Activated T-helper 1 cell treated with Interleukin-2 at 50 U/mL for 16 hours (primary cell): ENCODE measurements around the gene MAP3K21.

Source experiments
- DNase-seq: peaks from one replicate; pipeline ENCODE4 v3.0.0-alpha.2; 2020; ENCODE audit warnings: low read depth

MAP3K21 gene

GRCh38 chr1:233389893-233390292, 62.4 kb downstream of the MAP3K21 start:
- DNase-seq = no peak

DNA sequence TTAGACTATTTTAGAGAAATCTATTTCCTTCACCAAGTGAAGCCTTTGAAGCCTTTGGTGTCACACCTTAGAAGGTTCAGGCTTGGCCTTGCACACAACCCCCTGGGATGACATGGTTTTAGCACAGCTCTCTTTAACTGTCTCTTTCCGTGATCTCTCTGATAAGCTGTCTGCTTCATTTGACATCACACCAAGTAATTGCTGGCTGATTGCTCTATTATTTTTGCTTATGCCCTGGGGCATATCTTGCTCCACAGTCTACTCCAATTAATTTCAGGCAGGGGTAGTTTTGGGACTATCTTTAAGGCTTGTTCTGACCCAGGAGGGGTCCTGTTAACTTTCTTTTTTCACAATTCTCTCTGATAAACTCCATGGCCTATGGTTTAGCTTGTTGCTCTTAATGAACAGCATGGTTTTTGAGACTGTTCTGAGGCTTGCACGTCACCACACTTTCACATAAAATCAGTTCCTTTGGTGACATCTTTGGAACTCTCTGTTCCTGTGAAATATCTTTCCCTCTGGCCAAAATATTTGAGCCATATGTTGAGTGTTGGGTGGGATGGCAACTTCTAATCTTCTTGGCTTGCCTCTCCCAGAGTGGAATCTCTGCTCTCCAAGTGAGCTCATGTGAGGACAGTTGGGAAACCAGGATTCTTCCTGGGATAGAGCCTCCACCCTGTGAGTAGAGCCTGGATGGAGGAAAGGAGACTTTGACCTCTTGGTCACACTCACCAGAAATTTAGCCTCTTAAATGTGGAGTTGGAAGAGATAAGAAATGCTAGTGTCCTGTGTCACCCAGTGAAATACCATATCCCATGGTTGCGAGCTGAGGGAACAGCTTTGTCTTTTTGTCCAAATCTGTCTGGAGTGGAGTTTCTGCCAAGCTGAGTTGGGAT, 63.6 kb downstream of the MAP3K21 start:
- DNase-seq = no peak

DNA sequence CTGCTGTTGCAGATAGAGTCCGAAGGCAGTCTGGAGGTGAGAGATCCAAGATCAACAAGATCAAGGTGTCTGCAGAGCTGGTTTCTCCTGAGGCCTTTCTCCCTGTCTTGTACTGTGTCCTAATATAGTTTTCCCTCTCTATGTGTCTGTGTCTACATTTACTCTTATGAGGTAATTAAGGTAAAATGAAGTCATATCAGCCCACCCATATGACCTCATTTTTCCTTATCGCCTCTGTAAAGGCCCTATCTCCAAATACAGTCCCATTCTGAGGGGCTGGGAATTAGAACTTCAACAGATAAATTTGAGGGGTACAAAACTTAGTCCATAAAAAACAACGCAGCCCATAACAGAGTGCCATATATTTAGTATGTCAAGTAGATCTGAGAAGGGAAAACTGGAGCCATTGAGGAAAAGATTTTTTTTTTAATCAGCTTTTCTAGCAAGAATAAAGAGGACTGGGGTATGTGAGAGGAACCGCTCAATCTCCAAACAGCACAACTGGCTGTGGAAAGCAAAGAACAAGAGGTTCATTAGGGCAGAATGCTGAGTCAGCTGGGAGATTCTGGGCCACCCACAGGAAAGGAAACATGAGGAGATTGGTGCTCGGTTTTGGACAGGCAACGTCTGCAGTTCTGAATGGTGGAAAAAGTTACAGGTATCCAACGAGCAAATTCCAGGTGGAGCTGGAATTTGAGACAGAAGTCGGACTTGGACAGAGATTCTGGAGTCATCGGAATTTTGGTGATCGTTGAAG, 65.7 kb downstream of the MAP3K21 start:
- no peak for DNase-seq

DNA sequence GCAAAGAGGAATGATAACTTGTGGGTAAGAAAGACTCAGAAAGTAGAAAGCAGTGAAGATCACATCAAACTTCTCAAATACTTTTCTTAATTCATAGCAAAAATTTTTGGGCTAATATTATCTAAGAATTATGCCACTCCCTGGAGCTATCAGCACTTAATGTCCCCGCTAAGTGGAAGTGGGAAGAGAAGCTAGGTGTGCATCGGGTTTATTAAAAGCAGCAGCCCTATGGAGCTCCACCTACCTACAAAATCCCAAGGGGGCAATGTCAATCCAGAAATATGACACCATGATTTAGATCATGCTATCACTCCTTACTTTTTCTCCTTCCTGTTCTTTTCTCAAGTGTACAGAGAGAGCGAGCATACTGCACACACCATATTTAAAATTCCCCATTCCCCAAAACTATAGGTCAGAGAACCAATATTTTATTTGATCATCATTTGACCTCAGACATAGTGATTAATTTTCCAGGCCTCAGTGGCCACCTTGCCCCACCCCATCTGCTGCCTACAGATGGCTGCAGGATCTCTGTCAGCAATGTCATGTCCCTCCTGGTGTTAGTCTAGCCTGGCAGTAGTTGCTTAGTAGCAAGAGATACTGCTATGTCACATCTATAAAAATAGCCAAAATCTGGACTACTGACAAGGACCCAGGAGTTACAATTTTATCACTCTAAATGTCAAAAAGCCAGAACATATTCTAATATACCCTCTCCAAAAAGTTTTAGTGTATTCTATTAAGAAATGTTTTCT, 66.6 kb downstream of the MAP3K21 start:
- no peak for DNase-seq

DNA sequence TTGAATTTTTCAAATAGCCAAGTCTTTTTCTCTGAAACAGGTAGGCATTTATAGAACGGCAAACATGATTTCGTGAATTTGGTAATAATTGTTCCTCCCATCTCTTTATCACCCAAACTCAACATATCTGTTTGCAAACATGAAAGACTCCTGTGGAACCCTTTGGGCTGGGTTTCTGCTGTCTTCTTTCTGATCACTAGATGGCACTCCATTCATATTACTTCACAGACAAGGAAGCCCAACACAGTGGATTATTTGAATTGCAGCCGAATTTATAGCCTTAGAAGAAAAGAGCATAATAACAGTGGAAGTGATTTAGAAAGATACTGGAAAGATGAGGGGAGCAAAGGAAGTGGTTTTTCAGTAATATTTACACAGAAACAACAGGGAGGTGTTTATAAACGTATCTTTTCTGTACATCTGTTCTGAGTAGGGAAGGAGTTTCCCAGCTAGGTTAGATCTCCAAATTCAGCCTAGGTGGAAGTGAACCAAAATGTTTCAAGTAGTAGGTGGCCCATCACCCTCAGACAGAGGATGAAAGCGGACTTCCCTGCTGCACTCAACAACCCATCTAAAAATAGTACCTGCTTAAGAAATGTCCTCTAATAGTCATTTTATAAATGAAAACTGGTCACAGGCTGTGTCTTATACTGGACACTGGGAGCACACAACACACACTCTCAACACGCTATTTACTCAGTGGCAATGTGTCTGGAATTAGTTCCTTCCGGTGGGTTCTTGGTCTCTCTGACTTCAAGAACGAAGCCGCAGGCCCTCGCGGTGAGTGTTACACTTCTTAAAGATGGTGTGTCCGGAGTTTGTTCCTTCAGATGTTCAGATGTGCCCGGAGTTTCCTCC, 67.6 kb downstream of the MAP3K21 start:
- no peak for DNase-seq

- DNase-seq = no peak
Observed at GRCh38 chr1:233395863-233396646, 68.5 kb downstream of the MAP3K21 start.

GRCh38 chr1:233406339-233406960, 78.9 kb downstream of the MAP3K21 start:
- DNase-seq = no peak

- no peak for DNase-seq
Observed at GRCh38 chr1:233406994-233407631, 79.6 kb downstream of the MAP3K21 start.

- no peak for DNase-seq
Observed at GRCh38 chr1:233409540-233409939, 82.0 kb downstream of the MAP3K21 start.

GRCh38 chr1:233410906-233411305, 83.4 kb downstream of the MAP3K21 start:
- DNase-seq = no peak

GRCh38 chr1:233412812-233413211, 85.3 kb downstream of the MAP3K21 start:
- DNase-seq = no peak

- DNase-seq = no peak
Observed at GRCh38 chr1:233421293-233421692, 93.8 kb downstream of the MAP3K21 start.

- no peak for DNase-seq
Observed at GRCh38 chr1:233424779-233425178, 97.3 kb downstream of the MAP3K21 start.

- DNase-seq = no peak
Observed at GRCh38 chr1:233427907-233428306, 100.4 kb downstream of the MAP3K21 start.

- no peak for DNase-seq
Observed at GRCh38 chr1:233431753-233432403, 104.4 kb downstream of the MAP3K21 start.

DNA sequence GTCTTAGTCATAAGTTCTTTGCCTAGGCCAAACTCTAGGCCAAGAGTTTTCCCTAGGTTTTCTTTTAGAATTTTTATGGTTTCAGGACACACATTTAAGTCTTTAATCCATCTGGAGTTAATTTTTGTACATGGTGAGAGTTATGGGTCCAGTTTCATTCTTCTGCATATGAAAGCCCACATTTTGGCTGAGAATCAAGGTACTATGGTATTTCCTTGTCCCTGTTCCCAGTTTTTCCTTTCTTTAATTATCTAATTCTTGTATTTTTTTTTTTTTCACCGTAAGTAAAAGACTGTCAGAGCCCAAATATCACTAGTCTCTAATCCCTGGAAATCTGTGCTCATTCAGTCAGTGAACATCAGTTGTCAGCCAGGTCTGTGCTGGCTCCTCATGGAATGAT, 105.4 kb downstream of the MAP3K21 start:
- no peak for DNase-seq

DNA sequence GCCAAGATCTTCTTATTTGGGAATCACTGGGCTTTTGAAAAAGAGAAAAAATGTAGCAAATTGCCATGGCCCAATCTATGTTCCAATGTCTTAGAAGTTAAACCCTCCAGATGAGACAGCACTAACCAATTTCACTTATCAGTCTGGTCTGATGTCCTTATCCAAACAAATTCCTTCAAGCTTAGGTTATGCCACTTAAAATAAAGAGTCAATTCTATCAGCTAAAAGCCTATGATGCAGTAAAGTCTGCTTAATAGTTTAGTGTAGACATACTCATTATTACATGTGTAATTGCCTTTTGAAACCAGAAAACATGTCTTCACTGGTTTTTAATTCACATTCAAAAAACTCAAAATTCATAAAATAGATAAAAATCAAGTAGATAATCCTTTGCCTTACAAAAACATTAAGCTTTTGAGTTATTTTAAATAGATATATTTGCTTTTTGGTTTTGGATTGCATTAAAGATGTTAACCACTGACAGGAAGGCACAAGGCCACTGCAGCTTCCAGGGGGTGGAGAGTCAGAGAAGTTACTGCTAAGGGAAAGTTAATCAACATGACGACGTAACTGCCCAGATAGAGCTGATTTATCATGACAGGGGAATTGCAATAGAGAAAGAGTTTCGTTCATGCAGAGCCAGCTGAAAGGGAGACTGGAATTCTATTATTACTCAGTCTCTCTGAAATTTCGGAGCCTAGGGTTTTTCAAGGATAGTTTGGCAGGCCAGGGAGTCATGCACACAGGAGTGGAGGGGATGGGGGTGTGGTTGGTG, 106.1 kb downstream of the MAP3K21 start:
- DNase-seq = no peak
